ENCODE measurements around the gene GPR183.

DNA sequence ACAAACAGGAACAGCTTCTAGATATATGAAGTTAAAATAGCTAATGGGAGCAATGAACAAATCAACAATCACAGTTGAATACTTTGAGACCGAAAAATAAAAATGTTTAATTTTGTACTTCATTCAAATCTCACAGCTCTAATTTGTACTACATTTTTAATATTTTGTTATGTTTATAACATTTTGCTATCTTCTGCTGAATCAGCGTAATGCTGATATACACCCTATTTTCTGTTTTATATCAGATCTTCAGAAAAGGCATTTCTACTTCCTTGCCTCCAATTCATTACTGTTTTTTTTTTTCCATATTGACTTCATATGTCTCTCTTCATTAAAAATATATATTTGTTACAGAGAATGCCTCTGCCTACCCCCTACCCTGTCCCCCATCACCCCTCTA is 27.9 kb upstream of the GPR183 start:
- TF ChIP-seq, protein P1, sequence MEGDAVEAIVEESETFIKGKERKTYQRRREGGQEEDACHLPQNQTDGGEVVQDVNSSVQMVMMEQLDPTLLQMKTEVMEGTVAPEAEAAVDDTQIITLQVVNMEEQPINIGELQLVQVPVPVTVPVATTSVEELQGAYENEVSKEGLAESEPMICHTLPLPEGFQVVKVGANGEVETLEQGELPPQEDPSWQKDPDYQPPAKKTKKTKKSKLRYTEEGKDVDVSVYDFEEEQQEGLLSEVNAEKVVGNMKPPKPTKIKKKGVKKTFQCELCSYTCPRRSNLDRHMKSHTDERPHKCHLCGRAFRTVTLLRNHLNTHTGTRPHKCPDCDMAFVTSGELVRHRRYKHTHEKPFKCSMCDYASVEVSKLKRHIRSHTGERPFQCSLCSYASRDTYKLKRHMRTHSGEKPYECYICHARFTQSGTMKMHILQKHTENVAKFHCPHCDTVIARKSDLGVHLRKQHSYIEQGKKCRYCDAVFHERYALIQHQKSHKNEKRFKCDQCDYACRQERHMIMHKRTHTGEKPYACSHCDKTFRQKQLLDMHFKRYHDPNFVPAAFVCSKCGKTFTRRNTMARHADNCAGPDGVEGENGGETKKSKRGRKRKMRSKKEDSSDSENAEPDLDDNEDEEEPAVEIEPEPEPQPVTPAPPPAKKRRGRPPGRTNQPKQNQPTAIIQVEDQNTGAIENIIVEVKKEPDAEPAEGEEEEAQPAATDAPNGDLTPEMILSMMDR (IDR thresholded peaks at IDR 0.05) = no peak
- TF ChIP-seq POLR2A (IDR thresholded peaks at IDR 0.05) = no peak
